ENCODE data around the gene SAMHD1. TPM values are rescaled to one million over a fixed set of nuclear protein-coding genes. Genes with fewer than 3 reads are reported as not detected.
"Not testable (repeated sequence)": the region's sequence is repeated elsewhere in the genome, so short reads cannot be mapped to it uniquely, and the experiment has no call there.

SAMHD1 gene
- total and polyA plus RNA-seq, 2 donors (not counting 1 experiment from before 2014, with no cell fraction given): 7.9 to 12.8 TPM

- Histone ChIP-seq H3K79me2 (ENCODE audit: control insufficient read depth, insufficient read depth, low read length) (no peaks in the 10 kb centered on the region), H3K27me3 (replicated peaks in 1 of 4; ENCODE audit: control extremely low read depth in 1 of 4, control insufficient read depth in 3 of 4, insufficient read depth in 4 of 4, low read length in 3 of 4) (no peaks in the 10 kb centered on the region), H2AFZ (ENCODE audit: insufficient read depth, low read depth, low read length, poor library complexity, severe bottlenecking) (no peak overlapping the region), H3K4me1 (ENCODE audit: control insufficient read depth in 2 of 2, insufficient read depth in 2 of 2, low read length in 2 of 2) (no peaks in the 10 kb centered on the region), H3K27ac (ENCODE audit: low read length in 2 of 2) (no peak overlapping the region), H3K9ac (ENCODE audit: low read length) (no peak overlapping the region), H3K36me3 (replicated peaks in 1 of 2; ENCODE audit: control extremely low read depth in 1 of 2, control insufficient read depth in 1 of 2, extremely low read depth in 1 of 2, insufficient read depth in 2 of 2, low read length in 1 of 2) (peaks cover 8 to 31% of the 10 kb centered on the region in 2 experiments), H3K4me3 (ENCODE audit: control extremely low read depth in 1 of 5, extremely low read depth in 1 of 5, insufficient read depth in 1 of 5, low read depth in 2 of 5, low read length in 4 of 5) (no peak overlapping the region), H3K4me2 (replicated peaks; ENCODE audit: low read depth, low read length, poor library complexity, severe bottlenecking) (no peak overlapping the region), H3K9me3 (ENCODE audit: control extremely low read depth in 1 of 3, control insufficient read depth in 2 of 3, insufficient read depth in 1 of 3, low read length in 2 of 3) (no peaks in the 10 kb centered on the region), H4K20me1 (ENCODE audit: control insufficient read depth, insufficient read depth, low read length, poor library complexity, severe bottlenecking) (no peaks in the 10 kb centered on the region)
- WGBS (ENCODE audit: insufficient coverage): 94% methylated on average over 3 of the region's 11 CpGs
- ATAC-seq (ENCODE audit: low read depth): no peak
- H3K27ac Mint-ChIP-seq: no peak overlapping the region
- H3K4me1 Mint-ChIP-seq: no peaks in the 10 kb centered on the region
- ChIA-PET POLR2A (interaction anchor here (0.6 kb wide), 1 partner anchor 404 kb away, joined by 5 read pairs; no protein-coding TSS in a partner anchor), CTCF (interaction anchor here (0.6 to 1.0 kb wide), 3 partner anchors 10 to 1632 kb away, joined by 3 read pairs; no protein-coding TSS in a partner anchor)
- H3K27me3 Mint-ChIP-seq: no peaks in the 10 kb centered on the region
- no peaks in the 10 kb centered on the region for H3K9me3 Mint-ChIP-seq (ENCODE audit: insufficient read depth)
- H3K4me3 Mint-ChIP-seq: no peak overlapping the region
- intact Hi-C loops (cut with micrococcal nuclease): no loop called here
- no peak for DNase-seq
- TF ChIP-seq CTCF (IDR thresholded peaks at IDR 0.05): no peak
Measured at GRCh38 chr20:36932476-36933426, 18.8 kb downstream of the SAMHD1 start.

GRCh38 chr20:36932067-36932466 is 19.4 kb downstream of the SAMHD1 start:
- CTCF ChIA-PET: interaction anchor here (1.0 kb wide), 2 partner anchors 9 to 12 kb away, joined by 3 read pairs; no protein-coding TSS in a partner anchor
- H3K4me1 Mint-ChIP-seq; H3K9me3 Mint-ChIP-seq (ENCODE audit: insufficient read depth); H3K4me2 ChIP-seq (replicated peaks; ENCODE audit: low read depth, low read length, poor library complexity, severe bottlenecking); H3K27ac ChIP-seq (ENCODE audit: low read length in 2 of 2); H3K9me3 ChIP-seq (ENCODE audit: control extremely low read depth in 1 of 3, control insufficient read depth in 2 of 3, insufficient read depth in 1 of 3, low read length in 2 of 3); H3K79me2 ChIP-seq (ENCODE audit: control insufficient read depth, insufficient read depth, low read length); intact Hi-C loops (cut with micrococcal nuclease); POLR2A ChIA-PET; H4K20me1 ChIP-seq (ENCODE audit: control insufficient read depth, insufficient read depth, low read length, poor library complexity, severe bottlenecking); H3K4me1 ChIP-seq (ENCODE audit: control insufficient read depth in 2 of 2, insufficient read depth in 2 of 2, low read length in 2 of 2); ATAC-seq (ENCODE audit: low read depth); H2AFZ ChIP-seq (ENCODE audit: insufficient read depth, low read depth, low read length, poor library complexity, severe bottlenecking); DNase-seq; H3K27me3 Mint-ChIP-seq; H3K9ac ChIP-seq (ENCODE audit: low read length); H3K4me3 ChIP-seq (ENCODE audit: control extremely low read depth in 1 of 5, extremely low read depth in 1 of 5, insufficient read depth in 1 of 5, low read depth in 2 of 5, low read length in 4 of 5); H3K27ac Mint-ChIP-seq; H3K4me3 Mint-ChIP-seq; H3K27me3 ChIP-seq (replicated peaks in 1 of 4; ENCODE audit: control extremely low read depth in 1 of 4, control insufficient read depth in 3 of 4, insufficient read depth in 4 of 4, low read length in 3 of 4): not testable (repeated sequence)
- 100% methylated on average over 6 of the region's 12 CpGs for WGBS (ENCODE audit: insufficient coverage)
- H3K36me3 ChIP-seq (replicated peaks in 1 of 2; ENCODE audit: control extremely low read depth in 1 of 2, control insufficient read depth in 1 of 2, extremely low read depth in 1 of 2, insufficient read depth in 2 of 2, low read length in 1 of 2): peaks cover 10 to 34% of the 10 kb centered on the region in 2 experiments
